PC-3 (cell line): ENCODE measurements around the gene EIF4A3. TPM values are rescaled to one million over a fixed set of nuclear protein-coding genes. Genes with fewer than 3 reads are reported as not detected.

Experiments
- ATAC-seq: fragments of 200-7000 bp; cut with Tn5 transposase; 2 replicates; pipeline ENCODE4 v1.9.1; 2020; ENCODE audit warnings: mild to moderate bottlenecking, moderate library complexity
- BruUV-seq: library from RNA; stranded (reverse); fragments of 400-500 nt; replicated peaks from 2 replicates; lab custom pipeline; 2021; lab: Mats Ljungman, UMichigan
- CTCF ChIA-PET: fragments of 300-600 bp; sonication (Branson Sonifier 250); formaldehyde crosslinking; loops from one replicate; lab custom pipeline; 2022; ENCODE audit warnings: antibody characterized with exemption; lab: Charles Lee
- POLR2A ChIA-PET: fragments of 300-600 bp; sonication (Branson Sonifier 250); formaldehyde crosslinking; loops from one replicate; lab custom pipeline; 2022; ENCODE audit warnings: antibody characterized with exemption; ENCODE audit not compliant: unreplicated experiment; lab: Charles Lee
- DNase-seq: peaks from one replicate; pipeline ENCODE4 v3.0.0-alpha.2; 2015
- H2AFZ ChIP-seq: fragments of 300-600 bp; sonication (generic); 2 replicates; pipeline ENCODE4 v1.6.0; 2016; ENCODE audit warnings: antibody characterized with exemption, low read length
- H3F3A ChIP-seq: fragments of 300-600 bp; sonication (generic); one replicate; pipeline ENCODE4 v1.6.0; 2017; ENCODE audit warnings: antibody characterized with exemption, low read length, control low read depth, mild to moderate bottlenecking; ENCODE audit not compliant: unreplicated experiment
- H3K27ac ChIP-seq: fragments of 300-600 bp; sonication (generic); 2 replicates; pipeline ENCODE4 v1.5.1; 2016; ENCODE audit warnings: mild to moderate bottlenecking, low read length
- H3K27me3 ChIP-seq: fragments of 300-600 bp; sonication (generic); 2 replicates; pipeline ENCODE4 v1.6.1; 2016; ENCODE audit warnings: low read length, mixed read lengths
- H3K36me3 ChIP-seq: fragments of 300-600 bp; sonication (generic); 2 replicates; pipeline ENCODE4 v1.6.1; 2016; ENCODE audit warnings: low read depth, mixed run types, low read length, mixed read lengths
- H3K4me1 ChIP-seq: fragments of 300-600 bp; sonication (generic); 2 replicates; pipeline ENCODE4 v1.5.1; 2016; ENCODE audit warnings: low read length; ENCODE audit not compliant: insufficient read depth
- H3K4me2 ChIP-seq: fragments of 300-600 bp; sonication (generic); 2 replicates; pipeline ENCODE4 v1.6.0; 2016; ENCODE audit warnings: low read length
- H3K4me3 ChIP-seq: fragments of 300-600 bp; sonication (generic); 2 replicates; pipeline ENCODE4 v1.5.1; 2016; ENCODE audit warnings: mild to moderate bottlenecking, low read length, mixed read lengths
- H3K79me2 ChIP-seq: fragments of 300-600 bp; sonication (generic); 2 replicates; pipeline ENCODE4 v1.6.1; 2017; ENCODE audit warnings: low read length, mixed read lengths
- H3K9ac ChIP-seq: fragments of 300-600 bp; sonication (generic); 2 replicates; pipeline ENCODE4 v1.6.0; 2016; ENCODE audit warnings: mild to moderate bottlenecking, low read length
- H3K9me2 ChIP-seq: fragments of 300-600 bp; sonication (generic); replicated peaks from 2 replicates; pipeline ENCODE4 v1.6.1; 2016; ENCODE audit warnings: mixed run types, low read length, mixed read lengths
- H3K9me3 ChIP-seq: fragments of 300-600 bp; sonication (generic); 2 replicates; pipeline ENCODE4 v1.6.1; 2016; ENCODE audit warnings: low read length, mixed read lengths
- H4K20me1 ChIP-seq: fragments of 300-600 bp; sonication (generic); 2 replicates; pipeline ENCODE4 v1.6.1; 2016; ENCODE audit warnings: low read length, mixed read lengths
- EZH2 ChIP-seq: fragments of 300-600 bp; sonication (generic); IDR thresholded peaks from one replicate; pipeline ENCODE4 v1.6.1; 2017; ENCODE audit warnings: antibody characterized with exemption, mild to moderate bottlenecking, low read length; ENCODE audit not compliant: unreplicated experiment
- EZH2phosphoT487 ChIP-seq: fragments of 300-600 bp; sonication (generic); IDR thresholded peaks from 2 replicates; pipeline ENCODE4 v1.6.1; 2018; ENCODE audit warnings: mild to moderate bottlenecking, antibody characterized with exemption, low read length, borderline replicate concordance
- intact Hi-C: fragments of 100-400 bp; cut with micrococcal nuclease; formaldehyde crosslinking; loops from 2 replicates; pipeline ENCODE4 v1.9.0; 2023
- total RNA-seq: library from RNA; depleted of rRNA; stranded (reverse); fragments of >200 nt; gene quantifications from 2 replicates; pipeline ENCODE4 v1.2.3, GENCODE V29; 2014
- TF ChIP-seq, protein P1 (sequence below): fragments of 300-600 bp; sonication (generic); conservative IDR thresholded peaks from 2 replicates; pipeline ENCODE4 v1.5.1; 2017; ENCODE audit warnings: antibody characterized with exemption, low read depth, mild to moderate bottlenecking, low read length

EIF4A3 gene
- total RNA-seq, 1 experiment from 2014 or later, result 167 TPM

DNA sequence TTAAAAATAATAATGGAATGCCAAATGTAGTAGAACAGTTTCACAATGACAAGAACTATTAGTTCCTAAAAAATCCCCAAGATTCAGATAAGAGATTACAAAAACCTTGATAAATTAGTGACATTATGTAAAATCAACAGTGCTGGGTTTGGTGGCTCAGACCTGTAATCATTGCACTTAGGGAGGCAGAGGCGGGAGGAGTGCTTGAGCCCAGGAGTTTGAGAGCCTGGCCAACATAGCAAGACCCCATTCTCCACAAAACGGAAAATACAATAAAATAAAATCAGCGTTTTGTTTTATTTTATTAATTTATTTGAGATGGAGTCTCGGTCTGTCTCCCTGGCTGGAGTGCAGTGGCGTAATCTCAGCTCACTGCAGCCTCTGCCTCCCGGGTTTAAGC lies 27.0 kb upstream of the EIF4A3 start:
- ChIA-PET CTCF (no interaction called here), POLR2A (interaction anchor here (0.7 kb wide), 1 partner anchor 32 kb away, joined by 10 read pairs; no protein-coding TSS in a partner anchor)
- peaks cover 10% of the 10 kb centered on the region for H3K4me1 ChIP-seq
- no peak for ATAC-seq
- no peaks in the 10 kb centered on the region for H3K9me2 ChIP-seq
- H3F3A ChIP-seq, result no peaks in the 10 kb centered on the region
- H3K9me3 ChIP-seq, result no peaks in the 10 kb centered on the region
- no peaks in the 10 kb centered on the region for H3K79me2 ChIP-seq
- no TSS peak for BruUV-seq
- no peak overlapping the region for H2AFZ ChIP-seq
- DNase-seq, result no peak
- H3K9ac ChIP-seq, result no peak overlapping the region
- H3K27me3 ChIP-seq, result no peaks in the 10 kb centered on the region
- H3K4me2 ChIP-seq, result no peak overlapping the region
- no peak for TF ChIP-seq EZH2
- H3K36me3 ChIP-seq, result no peaks in the 10 kb centered on the region
- intact Hi-C loops, result no loop called here
- H3K27ac ChIP-seq, result no peak overlapping the region
- H3K4me3 ChIP-seq, result no peak overlapping the region
- H4K20me1 ChIP-seq, result no peaks in the 10 kb centered on the region

DNA sequence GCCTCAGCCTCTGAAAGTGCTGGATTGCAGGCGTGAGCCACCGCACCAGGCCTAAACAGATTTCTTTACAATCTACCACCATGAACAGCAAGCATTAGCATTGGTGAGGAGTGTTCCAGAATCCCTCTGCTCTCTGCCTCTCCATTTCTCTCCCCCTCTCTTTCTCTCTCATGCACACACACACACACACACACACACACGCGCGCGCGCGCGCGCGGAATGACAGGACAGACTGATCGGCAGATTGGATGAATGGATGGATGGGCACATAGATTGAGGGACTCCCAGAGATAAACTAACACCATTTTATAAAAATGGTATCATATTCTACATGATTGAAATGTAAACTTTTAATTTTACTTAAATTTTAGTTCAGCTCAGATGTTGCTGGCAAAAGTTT lies 26.2 kb upstream of the EIF4A3 start:
- H3K36me3 ChIP-seq, result no peaks in the 10 kb centered on the region
- no peaks in the 10 kb centered on the region for H3F3A ChIP-seq
- peaks cover 10% of the 10 kb centered on the region for H3K4me1 ChIP-seq
- POLR2A ChIA-PET, result no interaction called here
- no peak overlapping the region for H2AFZ ChIP-seq
- no TSS peak for BruUV-seq
- H3K27me3 ChIP-seq, result no peaks in the 10 kb centered on the region
- intact Hi-C loops, result no loop called here
- H3K27ac ChIP-seq, result no peak overlapping the region
- ATAC-seq (no peak), DNase-seq (no peak)
- H3K79me2 ChIP-seq, result no peaks in the 10 kb centered on the region
- TF ChIP-seq EZH2phosphoT487 (no peak), EZH2 (no peak)
- TF ChIP-seq, protein P1, sequence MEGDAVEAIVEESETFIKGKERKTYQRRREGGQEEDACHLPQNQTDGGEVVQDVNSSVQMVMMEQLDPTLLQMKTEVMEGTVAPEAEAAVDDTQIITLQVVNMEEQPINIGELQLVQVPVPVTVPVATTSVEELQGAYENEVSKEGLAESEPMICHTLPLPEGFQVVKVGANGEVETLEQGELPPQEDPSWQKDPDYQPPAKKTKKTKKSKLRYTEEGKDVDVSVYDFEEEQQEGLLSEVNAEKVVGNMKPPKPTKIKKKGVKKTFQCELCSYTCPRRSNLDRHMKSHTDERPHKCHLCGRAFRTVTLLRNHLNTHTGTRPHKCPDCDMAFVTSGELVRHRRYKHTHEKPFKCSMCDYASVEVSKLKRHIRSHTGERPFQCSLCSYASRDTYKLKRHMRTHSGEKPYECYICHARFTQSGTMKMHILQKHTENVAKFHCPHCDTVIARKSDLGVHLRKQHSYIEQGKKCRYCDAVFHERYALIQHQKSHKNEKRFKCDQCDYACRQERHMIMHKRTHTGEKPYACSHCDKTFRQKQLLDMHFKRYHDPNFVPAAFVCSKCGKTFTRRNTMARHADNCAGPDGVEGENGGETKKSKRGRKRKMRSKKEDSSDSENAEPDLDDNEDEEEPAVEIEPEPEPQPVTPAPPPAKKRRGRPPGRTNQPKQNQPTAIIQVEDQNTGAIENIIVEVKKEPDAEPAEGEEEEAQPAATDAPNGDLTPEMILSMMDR, result no peak
- CTCF ChIA-PET, result no interaction called here
- no peak overlapping the region for H3K4me3 ChIP-seq
- H3K9me3 ChIP-seq, result no peaks in the 10 kb centered on the region
- H3K9me2 ChIP-seq, result no peaks in the 10 kb centered on the region
- H3K9ac ChIP-seq, result no peak overlapping the region
- no peaks in the 10 kb centered on the region for H4K20me1 ChIP-seq
- no peak overlapping the region for H3K4me2 ChIP-seq

DNA sequence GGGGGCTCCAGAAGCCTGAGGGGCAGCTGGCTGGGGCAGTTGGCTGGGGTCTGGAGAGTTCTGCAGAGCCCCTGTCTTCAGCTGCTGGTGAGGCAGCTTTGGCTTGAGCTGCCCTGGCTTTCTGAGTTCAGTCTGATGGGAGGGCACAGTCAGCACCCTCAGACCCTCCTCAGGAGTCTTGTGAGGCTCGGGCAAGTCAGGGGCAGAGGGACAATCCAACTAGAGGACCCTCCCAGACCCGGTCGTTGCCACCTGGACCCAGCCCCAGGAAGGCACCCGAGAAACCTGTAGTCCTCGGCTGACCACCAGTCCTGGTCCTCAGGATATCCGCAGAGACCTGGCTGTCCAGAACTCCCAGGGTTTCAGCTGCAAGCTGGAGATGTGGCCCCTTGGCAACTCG lies 24.8 kb upstream of the EIF4A3 start:
- ATAC-seq (no peak), DNase-seq (no peak)
- no peaks in the 10 kb centered on the region for H3K9me2 ChIP-seq
- no peak overlapping the region for H2AFZ ChIP-seq
- peaks cover 10% of the 10 kb centered on the region for H3K4me1 ChIP-seq
- H3F3A ChIP-seq, result no peaks in the 10 kb centered on the region
- no peaks in the 10 kb centered on the region for H3K36me3 ChIP-seq
- TF ChIP-seq, protein P1, result no peak
- TF ChIP-seq EZH2, result no peak
- TF ChIP-seq EZH2phosphoT487, result no peak
- no peak overlapping the region for H3K27ac ChIP-seq
- ChIA-PET POLR2A (no interaction called here), CTCF (no interaction called here)
- H3K27me3 ChIP-seq, result no peaks in the 10 kb centered on the region
- H3K9ac ChIP-seq, result no peak overlapping the region
- no peak overlapping the region for H3K4me2 ChIP-seq
- H3K4me3 ChIP-seq, result no peak overlapping the region
- BruUV-seq, result no TSS peak
- intact Hi-C loops, result no loop called here
- H3K9me3 ChIP-seq, result no peaks in the 10 kb centered on the region
- no peaks in the 10 kb centered on the region for H3K79me2 ChIP-seq
- no peaks in the 10 kb centered on the region for H4K20me1 ChIP-seq
